GM19452 (cell line): ENCODE results near the gene CEP41.
"Not testable (repeated sequence)": the region's sequence is repeated elsewhere in the genome, so short reads cannot be mapped to it uniquely, and the experiment has no call there.

ENCODE experiments used
- ATAC-seq: cut with Tn5 transposase; IDR thresholded peaks from one replicate; pipeline ENCODE4 v1.9.1; 2021; ENCODE audit not compliant: unreplicated experiment

Gene CEP41

GRCh38 chr7:130463553-130464434 lies 23.0 kb upstream of the CEP41 start:
- no peak for ATAC-seq

- no peak for ATAC-seq
Measured at GRCh38 chr7:130461272-130461671, 20.5 kb upstream of the CEP41 start.

- no peak for ATAC-seq
Measured at GRCh38 chr7:130458257-130458656, 17.4 kb upstream of the CEP41 start.

- no peak for ATAC-seq
Measured at GRCh38 chr7:130454959-130455358, 14.1 kb upstream of the CEP41 start.

GRCh38 chr7:130452951-130453350 lies 12.1 kb upstream of the CEP41 start:
- ATAC-seq, result no peak

- not testable (repeated sequence) for ATAC-seq
Measured at GRCh38 chr7:130451344-130451743, 10.5 kb upstream of the CEP41 start.

GRCh38 chr7:130446259-130446658 lies 5.4 kb upstream of the CEP41 start:
- ATAC-seq, result no peak

- ATAC-seq, result no peak
Measured at GRCh38 chr7:130444751-130445407, 4.1 kb upstream of the CEP41 start.

GRCh38 chr7:130444234-130444633 lies 3.4 kb upstream of the CEP41 start:
- no peak for ATAC-seq

- ATAC-seq, result no peak
Measured at GRCh38 chr7:130442601-130443000, 1.8 kb upstream of the CEP41 start.

GRCh38 chr7:130441408-130441869 lies 623 bp upstream of the CEP41 start:
- ATAC-seq, result no peak

- ATAC-seq, result no peak
Measured at GRCh38 chr7:130436253-130436652, 4.6 kb downstream of the CEP41 start.

GRCh38 chr7:130435311-130435854 lies 5.4 kb downstream of the CEP41 start:
- no peak for ATAC-seq

GRCh38 chr7:130433301-130433700 lies 7.5 kb downstream of the CEP41 start:
- ATAC-seq, result no peak

- ATAC-seq, result no peak
Measured at GRCh38 chr7:130432886-130433285, 7.9 kb downstream of the CEP41 start.

GRCh38 chr7:130430841-130431666 lies 9.8 kb downstream of the CEP41 start:
- no peak for ATAC-seq

GRCh38 chr7:130430115-130430514 lies 10.7 kb downstream of the CEP41 start:
- no peak for ATAC-seq

- ATAC-seq, result no peak
Measured at GRCh38 chr7:130429019-130429418, 11.8 kb downstream of the CEP41 start.

GRCh38 chr7:130426564-130426963 lies 14.3 kb downstream of the CEP41 start:
- no peak for ATAC-seq

- no peak for ATAC-seq
Measured at GRCh38 chr7:130425796-130426195, 15.0 kb downstream of the CEP41 start.

GRCh38 chr7:130423501-130424037 lies 17.2 kb downstream of the CEP41 start:
- ATAC-seq, result no peak
